GM19023 (cell line): ENCODE measurements around the gene MAGI2.

Experiments used
- ATAC-seq: cut with Tn5 transposase; IDR thresholded peaks from one replicate; pipeline ENCODE4 v1.9.1; 2021; ENCODE audit warnings: mild to moderate bottlenecking, moderate library complexity; ENCODE audit not compliant: unreplicated experiment

MAGI2 gene

GRCh38 chr7:78842068-78842467 lies 611.4 kb downstream of the MAGI2 start:
- no peak for ATAC-seq

GRCh38 chr7:78835897-78836296 lies 617.6 kb downstream of the MAGI2 start:
- ATAC-seq, result no peak

- ATAC-seq, result no peak
Observed at GRCh38 chr7:78828317-78828716, 625.1 kb downstream of the MAGI2 start.

GRCh38 chr7:78803501-78804127 lies 649.9 kb downstream of the MAGI2 start:
- no peak for ATAC-seq

GRCh38 chr7:78794101-78794500 lies 659.4 kb downstream of the MAGI2 start:
- ATAC-seq, result no peak

GRCh38 chr7:78792624-78793023 lies 660.8 kb downstream of the MAGI2 start:
- no peak for ATAC-seq

- no peak for ATAC-seq
Observed at GRCh38 chr7:78792006-78792405, 661.5 kb downstream of the MAGI2 start.

GRCh38 chr7:78788464-78788863 lies 665.0 kb downstream of the MAGI2 start:
- no peak for ATAC-seq

- no peak for ATAC-seq
Observed at GRCh38 chr7:78787854-78788253, 665.6 kb downstream of the MAGI2 start.

- no peak for ATAC-seq
Observed at GRCh38 chr7:78786055-78786454, 667.4 kb downstream of the MAGI2 start.

- ATAC-seq, result no peak
Observed at GRCh38 chr7:78783179-78783962, 670.1 kb downstream of the MAGI2 start.

GRCh38 chr7:78780560-78780959 lies 672.9 kb downstream of the MAGI2 start:
- ATAC-seq, result no peak

- ATAC-seq, result no peak
Observed at GRCh38 chr7:78779788-78780187, 673.7 kb downstream of the MAGI2 start.

- no peak for ATAC-seq
Observed at GRCh38 chr7:78777829-78778228, 675.6 kb downstream of the MAGI2 start.

- ATAC-seq, result no peak
Observed at GRCh38 chr7:78770422-78771410, 682.8 kb downstream of the MAGI2 start.

GRCh38 chr7:78769481-78770101 lies 683.9 kb downstream of the MAGI2 start:
- peak; percentile 82 for ATAC-seq

- ATAC-seq, result no peak
Observed at GRCh38 chr7:78768859-78769258, 684.6 kb downstream of the MAGI2 start.

- ATAC-seq, result no peak
Observed at GRCh38 chr7:78765943-78766729, 687.3 kb downstream of the MAGI2 start.

GRCh38 chr7:78764571-78764970 lies 688.9 kb downstream of the MAGI2 start:
- ATAC-seq, result no peak

- ATAC-seq, result no peak
Observed at GRCh38 chr7:78762625-78763024, 690.8 kb downstream of the MAGI2 start.
